SK-N-SH treated with all-trans-retinoic acid at 6 μM for 48 hours (cell line): ENCODE measurements around the gene NSG1.

Source experiments
- TCF4 ChIP-seq: fragments of 250-450 bp; sonication (Bioruptor Pico); IDR thresholded peaks from 2 replicates; pipeline ENCODE4 v1.8.0; 2021; ENCODE audit warnings: mild to moderate bottlenecking, moderate library complexity, borderline replicate concordance
- ZFP3 ChIP-seq: fragments of 250-450 bp; sonication (Bioruptor Pico); IDR thresholded peaks from 2 replicates; pipeline ENCODE4 v1.5.0; 2020; ENCODE audit warnings: mild to moderate bottlenecking, moderate library complexity
- ZNF8 ChIP-seq: fragments of 450-650 bp; formaldehyde crosslinking; IDR thresholded peaks from 2 replicates; pipeline ENCODE4 v1.5.0; 2020; ENCODE audit warnings: mild to moderate bottlenecking, moderate library complexity

GRCh38 chr4:4412641-4413372, 25.9 kb downstream of the NSG1 start:
- TF ChIP-seq ZNF8 (CRISPR knock-in tag): no peak
- no peak for TF ChIP-seq TCF4 (CRISPR knock-in tag)
- TF ChIP-seq ZFP3 (CRISPR knock-in tag): no peak
